Neuronal stem cell (in vitro differentiated cells): ENCODE measurements around the gene JAGN1.
A peak's percentile ranks its signal among the peaks of the same experiment; 100 is the strongest.
"Not testable (repeated sequence)": the region's sequence is repeated elsewhere in the genome, so short reads cannot be mapped to it uniquely, and the experiment has no call there.

Experiments
- DNase-seq: peaks from one replicate; pipeline ENCODE4 v3.0.0-alpha.2; 2013; ENCODE audit warnings: low spot score
- H2AFZ ChIP-seq: one replicate; pipeline ENCODE4 v1.6.1; 2013; ENCODE audit warnings: mild to moderate bottlenecking, low read length, inconsistent platforms
- H2AK5ac ChIP-seq: 2 replicates; pipeline ENCODE4 v1.6.1; 2013; ENCODE audit warnings: low read depth, mild to moderate bottlenecking, inconsistent platforms, low read length, moderate library complexity, mixed read lengths
- H2BK120ac ChIP-seq: 2 replicates; pipeline ENCODE4 v1.6.1; 2013; ENCODE audit warnings: low read depth, mild to moderate bottlenecking, inconsistent platforms, low read length, moderate library complexity, mixed read lengths
- H2BK12ac ChIP-seq: one replicate; pipeline ENCODE4 v1.6.1; 2013; ENCODE audit warnings: low read length, inconsistent platforms
- H2BK15ac ChIP-seq: 2 replicates; pipeline ENCODE4 v1.6.1; 2013; ENCODE audit warnings: mild to moderate bottlenecking, low read length, inconsistent platforms, mixed read lengths
- H2BK5ac ChIP-seq: one replicate; pipeline ENCODE4 v1.6.1; 2013; ENCODE audit warnings: inconsistent platforms, mild to moderate bottlenecking, low read length, moderate library complexity
- H3K14ac ChIP-seq: one replicate; pipeline ENCODE4 v1.6.1; 2013; ENCODE audit warnings: low read length, inconsistent platforms
- H3K18ac ChIP-seq: 2 replicates; pipeline ENCODE4 v1.6.1; 2013; ENCODE audit warnings: low read length, inconsistent platforms
- H3K23ac ChIP-seq: 2 replicates; pipeline ENCODE4 v1.6.1; 2013; ENCODE audit warnings: low read depth, mild to moderate bottlenecking, mixed read lengths, low read length, inconsistent platforms; ENCODE audit not compliant: poor library complexity
- H3K27ac ChIP-seq: replicated peaks from 3 replicates; pipeline ENCODE4 v1.5.1; 2013; ENCODE audit warnings: low read length, inconsistent platforms
- H3K27me3 ChIP-seq, 3 experiments: 2 replicates each; pipeline ENCODE4 v1.6.1; 2013; ENCODE audit warnings: low read length in 3 of 3, mild to moderate bottlenecking in 2 of 3, inconsistent platforms in 1 of 3, low read depth in 1 of 3, mixed read lengths in 1 of 3, moderate library complexity in 1 of 3; ENCODE audit not compliant: control insufficient read depth in 3 of 3, insufficient read depth in 3 of 3
- H3K36me3 ChIP-seq, 2 donors: replicated peaks in 1 of 2; 2 replicates each; pipeline ENCODE4 v1.6.1; 2013; ENCODE audit warnings: low read length in 2 of 2; ENCODE audit not compliant: control insufficient read depth in 2 of 2, insufficient read depth in 2 of 2
- H3K4ac ChIP-seq: 2 replicates; pipeline ENCODE4 v1.6.1; 2013; ENCODE audit warnings: inconsistent platforms, mild to moderate bottlenecking, low read length, moderate library complexity
- H3K4me1 ChIP-seq, 2 donors: 1 replicate in 1 of 2; 2 replicates in 1 of 2; pipeline ENCODE4 v1.6.1; 2013; ENCODE audit warnings: low read length in 2 of 2, low read depth in 1 of 2; ENCODE audit not compliant: control insufficient read depth in 2 of 2, insufficient read depth in 1 of 2
- H3K4me2 ChIP-seq: one replicate; pipeline ENCODE4 v1.6.1; 2013; ENCODE audit warnings: mild to moderate bottlenecking, low read length, inconsistent platforms; ENCODE audit not compliant: insufficient read depth, poor library complexity, severe bottlenecking
- H3K4me3 ChIP-seq, 2 donors: 2 replicates each; pipeline ENCODE4 v1.5.1; 2013; ENCODE audit warnings: low read length in 2 of 2, mild to moderate bottlenecking in 2 of 2, inconsistent platforms in 1 of 2, moderate library complexity in 1 of 2
- H3K79me1 ChIP-seq: one replicate; pipeline ENCODE4 v1.6.1; 2013; ENCODE audit warnings: low read depth, mild to moderate bottlenecking, inconsistent platforms, low read length, moderate library complexity
- H3K9ac ChIP-seq: one replicate; pipeline ENCODE4 v1.6.1; 2013; ENCODE audit warnings: mild to moderate bottlenecking, low read depth, low read length, inconsistent platforms; ENCODE audit not compliant: poor library complexity
- H3K9me3 ChIP-seq, 2 donors: replicated peaks in 1 of 2; 2 replicates each; pipeline versions ENCODE3 to v1.6.1; 2013; ENCODE audit warnings: low read length in 2 of 2, mild to moderate bottlenecking in 2 of 2, inconsistent platforms in 1 of 2, low read depth in 1 of 2, mixed read lengths in 1 of 2, moderate library complexity in 1 of 2; ENCODE audit not compliant: control insufficient read depth in 2 of 2, insufficient read depth in 1 of 2
- H4K8ac ChIP-seq: one replicate; pipeline ENCODE4 v1.6.1; 2013; ENCODE audit warnings: low read depth, mild to moderate bottlenecking, inconsistent platforms, low read length, moderate library complexity
- H4K91ac ChIP-seq: one replicate; pipeline ENCODE4 v1.6.1; 2013; ENCODE audit warnings: low read length, low read depth, mild to moderate bottlenecking, inconsistent platforms; ENCODE audit not compliant: poor library complexity
- WGBS, 2 donors: extraction: QIAGEN DNeasy Blood & Tissue Kit; methylation state at CpG; one replicate each; pipeline ENCODE4 v1.1.7; 2013; ENCODE audit warnings: missing lambda C conversion rate in 2 of 2, mixed read lengths in 1 of 2; ENCODE audit not compliant: insufficient read length in 2 of 2, insufficient replicate concordance in 1 of 2; ENCODE audit errors: extremely low coverage in 2 of 2; 5-methylcytosine and 5-hydroxymethylcytosine counted together

Gene JAGN1

DNA sequence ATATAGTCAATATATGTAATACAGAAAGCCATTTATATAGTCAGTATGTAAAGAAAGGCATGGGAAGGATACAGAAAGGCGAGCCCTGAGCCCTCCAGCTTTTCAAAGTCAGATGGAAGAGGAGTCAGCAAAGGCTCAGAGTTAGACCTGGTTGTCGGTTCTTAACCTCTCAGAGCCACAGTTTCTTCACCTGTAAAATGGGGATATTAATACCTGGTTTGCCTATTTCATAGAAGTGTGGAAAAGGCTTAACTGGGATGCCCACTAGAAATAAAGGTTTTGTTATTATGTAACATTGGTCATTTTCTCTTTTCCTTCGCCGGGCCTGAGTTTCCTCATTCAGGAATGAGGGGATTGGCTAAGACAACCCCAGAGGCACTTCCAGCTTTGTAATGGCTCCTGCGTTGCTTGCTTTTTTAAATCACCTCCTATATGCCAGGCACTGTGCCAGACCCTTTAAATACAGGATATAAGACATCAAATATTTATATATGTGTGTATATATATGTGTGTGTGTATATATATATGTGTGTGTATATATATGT lies 45.6 kb downstream of the JAGN1 start:
- DNase-seq = no peak
- Histone ChIP-seq H3K79me1 (no peaks in the 10 kb centered on the region), H3K36me3 (peaks cover 7 to 34% of the 10 kb centered on the region in 2 donors), H2BK5ac (no peak overlapping the region), H3K4me2 (no peak overlapping the region), H3K27ac (no peak overlapping the region), H3K4me3 (no peak overlapping the region), H3K27me3 (peaks cover 0 to under 1% (median 0%) of the 10 kb centered on the region in 3 experiments), H2BK12ac (no peak overlapping the region), H2AFZ (no peak overlapping the region), H3K23ac (no peak overlapping the region), H3K9me3 (peaks cover 0 to 3% of the 10 kb centered on the region in 2 donors), H3K9ac (no peak overlapping the region), H3K4ac (no peak overlapping the region), H4K8ac (no peak overlapping the region), H3K14ac (no peak overlapping the region), H2BK15ac (no peak overlapping the region), H3K18ac (no peak overlapping the region), H2AK5ac (no peak overlapping the region), H4K91ac (no peak overlapping the region), H2BK120ac (no peak overlapping the region), H3K4me1 (peaks cover 7 to 10% of the 10 kb centered on the region in 2 donors)
- WGBS, 2 donors = no CpG with 5 or more reads among the region's 5 CpGs

DNA sequence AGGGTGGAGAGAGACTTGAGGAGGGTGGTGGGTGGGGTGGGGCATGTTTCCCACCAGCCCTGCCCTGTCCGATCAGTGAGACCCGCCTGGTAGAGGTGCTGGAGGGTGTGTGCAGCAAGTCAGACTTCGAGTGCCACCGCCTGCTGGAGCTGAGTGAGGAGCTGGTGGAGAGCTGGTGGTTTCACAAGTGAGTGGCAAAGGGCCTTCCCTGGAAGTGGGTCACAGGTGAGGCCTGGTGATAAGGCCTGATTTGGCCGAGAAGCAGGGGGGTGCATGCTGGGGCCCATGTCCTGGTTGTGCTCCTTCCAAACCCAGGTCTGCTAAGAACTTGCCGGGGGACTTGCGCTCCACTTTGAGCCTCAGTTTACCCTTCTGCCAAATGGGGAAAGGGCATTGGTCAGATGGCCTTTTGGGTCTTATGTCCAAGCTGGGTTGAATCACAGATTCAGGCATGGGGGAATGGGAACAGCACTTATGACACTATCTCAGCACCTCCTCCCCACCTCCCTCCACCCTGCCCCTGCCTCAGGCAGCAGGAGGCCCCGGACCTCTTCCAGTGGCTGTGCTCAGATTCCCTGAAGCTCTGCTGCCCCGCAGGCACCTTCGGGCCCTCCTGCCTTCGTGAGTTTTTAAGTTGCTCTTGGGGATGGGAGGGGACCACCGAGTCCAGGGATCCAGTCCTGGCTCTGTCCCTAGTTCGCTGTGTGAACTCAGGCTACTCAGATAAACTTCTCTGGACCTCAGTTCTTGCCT lies 47.3 kb downstream of the JAGN1 start:
- Histone ChIP-seq H4K91ac (no peak overlapping the region), H2BK15ac (no peak overlapping the region), H3K4me2 (no peak overlapping the region), H3K23ac (no peak overlapping the region), H3K18ac (no peak overlapping the region), H3K27me3 (peaks cover 0 to 2% (median 0%) of the 10 kb centered on the region in 3 experiments), H3K79me1 (no peaks in the 10 kb centered on the region), H3K4me1 (peaks cover 7% of the 10 kb centered on the region in 2 donors), H3K14ac (no peak overlapping the region), H3K36me3 (peaks cover 9 to 42% of the 10 kb centered on the region in 2 donors), H4K8ac (no peak overlapping the region), H3K4me3 (peak overlapping the region in 1 of 2 donors; percentile 59), H3K27ac (no peak overlapping the region), H2AK5ac (no peak overlapping the region), H3K9me3 (peaks cover 0 to 5% of the 10 kb centered on the region in 2 donors), H3K9ac (no peak overlapping the region), H2BK5ac (no peak overlapping the region), H2BK120ac (no peak overlapping the region), H2BK12ac (no peak overlapping the region), H2AFZ (no peak overlapping the region), H3K4ac (no peak overlapping the region)
- no CpG with 5 or more reads among the region's 13 CpGs for WGBS, 2 donors
- no peak for DNase-seq

DNA sequence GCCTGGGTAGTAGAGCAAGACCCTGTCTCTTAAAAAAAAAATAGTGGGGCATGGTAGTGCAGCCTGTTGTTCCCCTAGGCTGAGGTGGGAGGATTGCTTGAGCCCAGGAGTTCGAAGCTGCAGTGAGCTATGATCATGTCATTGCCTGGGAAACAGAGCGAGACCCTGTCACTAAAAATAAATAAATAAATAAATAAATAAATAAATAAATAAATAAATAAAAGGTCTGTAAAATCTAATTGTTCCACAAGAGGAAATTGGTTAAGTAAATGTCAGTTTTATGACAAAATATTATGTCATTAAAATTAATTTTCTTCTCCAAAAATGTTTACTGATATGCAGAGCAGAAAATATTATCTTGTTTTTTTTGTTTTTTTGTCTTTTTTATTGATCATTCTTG lies 48.6 kb downstream of the JAGN1 start:
- no peak overlapping the region for H3K4me2 ChIP-seq
- no peak overlapping the region for H3K4me3 ChIP-seq
- WGBS, 2 donors = no CpG with 5 or more reads among the region's 2 CpGs
- no peak overlapping the region for H4K91ac ChIP-seq
- peaks cover 0 to 5% of the 10 kb centered on the region in 2 donors for H3K9me3 ChIP-seq
- H2AFZ ChIP-seq = no peak overlapping the region
- no peak overlapping the region for H2BK15ac ChIP-seq
- no peak overlapping the region for H2AK5ac ChIP-seq
- peaks cover 0 to 2% (median 0%) of the 10 kb centered on the region in 3 experiments for H3K27me3 ChIP-seq
- H3K9ac ChIP-seq = no peak overlapping the region
- no peak overlapping the region for H4K8ac ChIP-seq
- H3K36me3 ChIP-seq = peaks cover 11 to 55% of the 10 kb centered on the region in 2 donors
- no peak overlapping the region for H2BK12ac ChIP-seq
- peaks cover 6 to 7% of the 10 kb centered on the region in 2 donors for H3K4me1 ChIP-seq
- H3K14ac ChIP-seq = no peak overlapping the region
- H3K4ac ChIP-seq = no peak overlapping the region
- no peak overlapping the region for H2BK5ac ChIP-seq
- no peak for DNase-seq
- no peak overlapping the region for H2BK120ac ChIP-seq
- no peak overlapping the region for H3K23ac ChIP-seq
- H3K27ac ChIP-seq = no peak overlapping the region
- H3K79me1 ChIP-seq = no peaks in the 10 kb centered on the region
- H3K18ac ChIP-seq = no peak overlapping the region

DNA sequence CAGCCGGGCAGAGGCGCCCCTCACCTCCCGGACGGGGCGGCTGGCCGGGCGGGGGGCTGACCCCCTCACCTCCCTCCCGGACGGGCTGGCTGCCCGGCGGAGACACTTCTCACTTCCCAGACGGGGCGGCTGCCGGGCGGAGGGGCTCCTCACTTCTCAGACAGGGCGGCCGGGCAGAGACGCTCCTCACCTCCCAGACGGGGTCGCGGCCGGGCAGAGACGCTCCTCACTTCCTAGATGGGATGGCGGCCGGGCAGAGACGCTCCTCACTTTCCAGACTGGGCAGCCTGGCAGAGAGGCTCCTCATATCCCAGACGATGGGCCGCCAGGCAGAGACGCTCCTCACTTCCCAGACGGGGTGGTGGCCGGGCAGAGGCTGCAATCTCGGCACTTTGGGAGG lies 49.5 kb downstream of the JAGN1 start:
- not testable (repeated sequence) for H3K18ac ChIP-seq, H4K8ac ChIP-seq, H3K9me3 ChIP-seq, H3K14ac ChIP-seq, H2BK120ac ChIP-seq, H3K4me1 ChIP-seq, H3K27ac ChIP-seq, H2BK15ac ChIP-seq, H3K4me3 ChIP-seq, H2AFZ ChIP-seq, H3K9ac ChIP-seq, H3K27me3 ChIP-seq, H3K79me1 ChIP-seq, H4K91ac ChIP-seq, DNase-seq, H3K4ac ChIP-seq, H2AK5ac ChIP-seq, H2BK5ac ChIP-seq, H2BK12ac ChIP-seq, H3K4me2 ChIP-seq, H3K23ac ChIP-seq
- peaks cover 14 to 63% of the 10 kb centered on the region in 2 donors for H3K36me3 ChIP-seq
- WGBS, 2 donors = no CpG with 5 or more reads among the region's 32 CpGs
